Smooth muscle cell of the brain vasculature (primary cell): ENCODE measurements around the gene PATE4.
"Not testable (repeated sequence)": the region's sequence is repeated elsewhere in the genome, so short reads cannot be mapped to it uniquely, and the experiment has no call there.

Experiments used
- DNase-seq: peaks from one replicate; pipeline ENCODE4 v3.0.0-alpha.2; 2012; ENCODE audit warnings: low read depth, low spot score

Gene PATE4, protein sequence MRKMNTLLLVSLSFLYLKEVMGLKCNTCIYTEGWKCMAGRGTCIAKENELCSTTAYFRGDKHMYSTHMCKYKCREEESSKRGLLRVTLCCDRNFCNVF

DNA sequence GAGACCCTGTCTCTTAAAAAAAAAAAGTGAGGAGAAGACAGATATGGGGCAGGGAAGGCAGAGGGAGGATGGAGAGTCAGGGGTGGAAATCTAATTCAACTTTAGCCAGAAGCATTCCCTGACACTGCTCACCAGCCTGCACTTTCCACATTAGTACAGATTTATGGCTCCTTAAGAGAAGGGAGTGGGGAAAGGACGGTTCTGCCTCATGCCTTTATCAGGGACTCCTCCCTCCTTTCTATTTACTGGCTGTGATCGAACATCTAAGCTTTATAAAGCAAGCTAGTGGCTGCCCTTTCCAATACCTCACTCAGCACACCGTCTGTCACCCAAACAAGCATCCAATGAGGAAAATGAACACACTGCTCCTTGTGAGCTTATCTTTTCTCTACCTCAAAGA is at the start of gene PATE4:
Gene PATE4, plus strand, starts transcription at position 301 of the 400 bp plus-strand sequence. Its CDS starts 44 bp downstream, at position 345.
- no peak for DNase-seq

DNA sequence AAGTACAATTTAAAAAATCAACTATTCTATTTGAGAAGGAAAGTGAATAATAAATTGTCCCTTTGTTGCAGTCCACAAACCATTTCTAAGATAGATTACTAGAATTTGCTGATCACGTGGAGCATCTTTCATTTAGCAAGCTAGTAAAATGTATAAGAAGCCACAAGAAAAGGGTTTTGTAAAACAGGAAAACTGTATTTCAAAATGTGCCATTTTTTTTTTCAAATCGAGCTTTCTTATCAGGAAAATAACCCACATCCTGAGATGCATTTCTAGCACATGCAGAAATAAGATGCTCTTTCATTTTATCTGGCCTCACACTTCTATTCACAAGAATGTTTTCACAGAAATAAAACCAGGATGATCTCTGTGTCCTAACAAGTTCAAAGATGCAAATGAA is 48.4 kb upstream of the PATE4 start:
- no peak for DNase-seq

DNA sequence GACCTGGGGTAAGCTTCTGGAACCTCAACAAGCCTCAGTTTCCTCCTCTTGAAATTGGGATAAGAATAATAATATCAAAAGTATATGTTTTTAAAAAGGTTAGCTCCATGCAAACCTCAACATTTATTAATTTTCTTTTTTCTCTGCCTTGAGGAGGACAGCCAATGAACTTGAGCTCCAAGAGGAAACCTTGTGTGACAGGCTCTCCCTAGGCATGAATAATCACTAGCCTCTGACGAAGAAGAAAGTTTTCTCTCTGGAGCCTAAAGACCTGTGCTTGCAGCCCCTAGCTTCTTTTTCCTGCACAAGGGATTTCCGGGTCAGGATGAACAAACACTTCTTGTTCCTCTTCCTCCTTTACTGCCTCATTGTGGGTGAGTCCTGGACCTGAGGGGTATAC is 45.3 kb upstream of the PATE4 start, which contains the start of gene PATE3:
Gene PATE3, plus strand, starts transcription at position 301 of the 400 bp plus-strand sequence. Its CDS starts 25 bp downstream, at position 326.
- no peak for DNase-seq

DNA sequence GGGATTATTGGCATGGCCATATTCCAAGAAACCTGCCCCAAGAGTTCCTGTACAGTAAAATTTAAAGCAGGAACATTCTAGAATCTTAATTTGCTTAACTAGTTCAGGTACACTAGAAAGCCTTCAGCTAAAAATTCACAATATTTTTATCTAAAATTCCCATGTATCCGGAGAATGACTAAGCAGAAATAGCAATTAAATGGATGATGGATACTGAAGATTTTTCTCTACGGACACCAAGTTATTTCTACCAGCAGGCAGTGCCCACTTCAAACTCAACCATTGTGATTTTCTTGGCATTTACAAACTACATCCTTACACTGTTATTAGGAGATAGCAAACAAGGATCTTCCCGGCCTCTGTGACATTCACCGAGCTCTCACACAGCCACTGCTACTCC is 42.3 kb upstream of the PATE4 start:
- DNase-seq, result no peak

DNA sequence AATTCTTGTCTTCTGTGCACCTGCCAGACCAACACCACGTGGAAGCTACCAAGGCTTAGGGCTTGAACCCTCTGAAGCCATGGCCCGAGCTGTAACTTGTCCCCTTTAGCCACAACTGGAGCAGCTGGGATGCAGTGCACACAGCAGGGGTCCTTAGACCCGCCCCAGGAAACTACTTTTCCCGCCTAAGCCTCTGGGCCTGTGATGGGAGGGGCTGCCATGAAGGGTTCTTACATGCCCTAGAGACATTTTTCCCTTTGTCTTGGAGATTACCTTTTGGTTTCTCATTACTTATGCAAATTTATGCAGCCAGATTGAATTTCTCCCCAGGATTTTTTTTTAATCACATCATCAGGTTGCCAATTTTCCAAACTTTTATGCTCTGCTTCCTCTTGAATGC is 35.5 kb upstream of the PATE4 start:
- DNase-seq, result no peak

DNA sequence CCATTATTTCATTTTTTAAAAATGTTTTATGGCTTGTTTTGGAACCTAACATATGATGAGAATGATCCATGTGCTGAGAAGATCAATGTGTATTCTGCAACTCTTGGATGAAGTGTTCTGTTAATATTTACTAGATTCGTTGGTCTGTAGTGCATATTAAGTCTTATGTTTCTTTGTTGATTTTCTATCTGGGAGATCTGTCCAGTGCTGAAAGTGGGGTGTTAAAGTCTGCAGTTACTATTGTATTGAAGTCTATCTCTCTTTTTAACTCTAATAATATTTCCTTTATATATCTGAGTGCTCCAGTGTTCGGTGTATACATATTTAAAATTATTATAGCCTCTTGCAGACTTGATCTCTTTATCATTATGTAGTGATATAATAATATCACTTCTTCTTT is 33.3 kb upstream of the PATE4 start:
- no peak for DNase-seq

DNA sequence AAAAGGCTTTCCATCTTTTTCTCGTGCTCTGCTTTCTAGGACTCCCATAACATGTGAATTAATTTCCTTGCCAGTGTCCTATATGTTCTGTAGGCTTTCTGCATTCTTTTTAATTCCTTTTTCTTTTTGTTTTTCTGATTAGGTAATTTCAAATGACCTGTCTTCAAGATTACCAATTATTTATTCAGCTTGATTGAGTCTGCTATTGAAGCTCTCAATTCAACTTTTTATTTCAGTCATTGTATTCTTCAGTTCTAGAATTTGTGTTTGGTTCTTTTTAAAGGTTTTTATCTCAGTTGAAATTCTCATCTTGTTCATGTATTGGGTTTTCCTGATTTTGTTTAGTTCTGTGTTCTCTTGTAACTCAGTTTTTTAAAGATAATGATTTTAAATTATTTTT is 30.7 kb upstream of the PATE4 start:
- DNase-seq, result no peak

DNA sequence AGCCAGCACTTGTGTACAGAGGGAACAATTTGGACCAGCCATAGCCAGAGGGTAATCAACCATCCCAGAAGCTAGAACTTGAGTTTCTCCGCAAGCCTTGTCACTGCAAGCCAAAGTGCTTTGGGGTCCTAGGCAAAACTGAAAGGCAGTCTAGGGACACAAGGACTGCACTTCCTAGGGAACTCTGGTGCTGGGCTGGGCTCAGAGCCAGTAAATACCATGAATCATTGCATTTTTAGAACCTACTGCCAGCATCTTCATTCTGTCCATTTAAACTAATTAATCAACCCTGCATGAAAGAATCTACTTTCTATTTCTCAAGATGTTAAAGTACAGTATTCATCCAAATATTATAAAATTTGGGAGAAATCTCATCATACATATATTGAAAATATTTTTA is 25.2 kb upstream of the PATE4 start:
- no peak for DNase-seq

DNA sequence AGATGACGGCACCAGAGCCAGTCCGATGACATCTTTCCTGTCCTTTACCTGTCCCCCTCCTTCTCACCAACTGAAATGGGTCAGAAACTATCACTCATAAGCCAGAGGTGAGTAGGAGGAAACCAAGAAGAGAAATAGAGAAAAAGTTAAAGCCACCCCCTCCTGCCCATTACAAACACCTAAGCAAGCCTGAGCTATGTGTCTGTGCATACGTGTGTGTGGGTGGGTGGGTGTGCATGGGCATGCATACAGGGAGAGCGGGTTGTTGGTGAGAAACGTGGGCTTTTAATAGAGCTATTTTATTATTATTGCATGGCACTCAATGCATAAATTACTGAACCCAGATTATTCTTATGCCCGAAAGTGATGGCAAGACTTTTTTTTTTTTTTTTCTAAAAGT is 2.6 kb downstream of the PATE4 start:
- no peak for DNase-seq

DNA sequence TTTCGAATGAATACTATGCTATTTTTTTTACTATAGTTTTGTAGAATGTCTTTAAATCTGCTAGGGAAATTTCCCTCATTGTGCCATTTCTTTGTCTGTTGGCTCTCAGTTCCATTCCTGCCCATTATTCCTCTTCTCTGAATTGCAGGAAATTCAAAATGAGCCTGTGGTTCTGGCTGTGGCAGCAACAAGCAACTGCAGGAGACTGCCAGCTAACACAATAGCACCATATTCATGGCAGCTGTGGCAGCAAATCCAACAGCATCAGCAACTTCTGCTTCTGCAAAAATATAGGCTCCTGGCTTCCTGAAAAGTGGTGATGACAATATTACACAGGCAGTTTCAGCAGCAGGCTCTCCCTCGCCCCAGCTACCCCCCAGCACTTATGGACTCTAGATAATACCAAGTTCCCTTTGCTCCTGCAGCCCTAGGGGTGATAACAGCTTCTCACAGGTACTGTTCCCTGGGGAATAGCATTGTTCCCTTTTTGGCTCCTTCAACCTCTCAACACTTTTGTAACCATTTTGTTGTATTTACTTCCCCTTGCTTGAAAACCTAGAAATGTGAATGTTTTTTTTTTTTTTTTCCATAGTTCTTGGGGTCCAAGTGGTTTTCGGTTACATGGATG is 9.3 kb downstream of the PATE4 start:
- DNase-seq, result no peak

DNA sequence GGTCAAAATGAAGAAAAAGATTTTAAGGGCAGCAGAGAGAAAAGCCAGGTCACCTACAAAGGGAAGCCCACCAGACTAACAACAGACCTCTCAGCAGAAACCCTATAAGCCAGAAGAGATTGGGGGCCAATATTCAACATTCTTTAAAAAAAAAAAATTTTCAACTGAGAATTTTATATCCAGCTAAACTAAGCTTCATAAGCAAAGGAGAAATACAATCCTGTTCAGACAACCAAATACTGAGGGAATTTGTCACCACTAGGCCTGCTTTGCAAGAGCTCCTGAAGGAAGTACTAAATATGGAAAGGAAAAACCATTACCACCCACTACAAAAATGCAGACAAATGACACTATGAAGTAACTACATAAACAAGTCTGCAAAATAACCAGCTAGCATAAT is 13.1 kb downstream of the PATE4 start:
- no peak for DNase-seq

DNA sequence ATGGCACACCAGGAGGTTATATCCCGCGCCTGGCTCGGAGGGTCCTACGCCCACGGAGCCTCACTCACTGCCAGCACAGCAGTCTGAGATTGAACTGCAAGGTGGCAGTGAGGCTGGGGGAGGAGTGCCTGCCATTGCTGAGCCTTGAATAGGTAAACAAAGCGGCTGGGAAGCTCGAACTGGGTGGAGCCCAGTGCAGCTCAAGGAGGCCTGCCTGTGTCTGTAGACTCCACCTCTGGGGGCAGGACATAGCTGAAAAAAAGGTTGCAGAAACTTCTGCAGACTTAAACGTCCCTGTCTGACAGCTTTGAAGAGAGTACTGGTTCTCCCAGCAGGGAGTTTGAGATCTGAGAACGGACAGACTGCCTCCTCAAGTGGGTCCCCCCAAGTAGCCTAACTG is 24.6 kb downstream of the PATE4 start:
- DNase-seq, result not testable (repeated sequence)

DNA sequence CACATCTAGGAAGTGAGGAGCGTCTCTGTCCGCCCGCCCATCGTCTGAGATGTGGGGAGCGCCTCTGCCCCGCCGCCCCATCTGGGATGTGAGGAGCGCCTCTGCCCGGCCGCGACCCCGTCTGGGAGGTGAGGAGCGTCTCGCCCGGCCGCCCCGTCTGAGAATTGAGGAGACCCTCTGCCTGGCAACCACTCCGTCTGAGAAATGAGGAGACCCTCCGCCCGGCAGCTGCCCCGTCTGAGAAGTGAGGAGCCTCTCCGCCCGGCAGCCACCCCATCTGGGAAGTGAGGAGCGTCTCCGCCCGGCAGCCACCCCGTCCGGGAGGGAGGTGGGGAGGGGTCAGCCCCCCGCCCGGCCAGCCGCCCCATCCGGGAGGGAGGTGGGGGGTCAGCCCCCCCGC is 29.7 kb downstream of the PATE4 start:
- not testable (repeated sequence) for DNase-seq

DNA sequence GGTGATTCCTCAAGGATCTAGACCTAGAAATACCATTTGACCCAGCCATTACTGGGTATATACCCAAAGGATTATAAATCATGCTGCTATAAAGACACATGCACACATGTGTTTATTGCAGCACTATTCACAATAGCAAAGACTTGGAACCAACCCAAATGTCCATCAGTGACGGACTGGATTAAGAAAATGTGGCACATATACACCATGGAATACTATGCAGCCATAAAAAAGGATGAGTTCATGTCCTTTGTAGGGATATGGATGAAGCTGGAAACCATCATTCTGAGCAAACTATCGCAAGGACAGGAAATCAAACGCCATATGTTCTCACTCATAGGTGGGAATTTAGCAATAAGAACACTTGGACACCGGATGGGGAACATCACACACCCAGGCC is 32.2 kb downstream of the PATE4 start:
- not testable (repeated sequence) for DNase-seq

DNA sequence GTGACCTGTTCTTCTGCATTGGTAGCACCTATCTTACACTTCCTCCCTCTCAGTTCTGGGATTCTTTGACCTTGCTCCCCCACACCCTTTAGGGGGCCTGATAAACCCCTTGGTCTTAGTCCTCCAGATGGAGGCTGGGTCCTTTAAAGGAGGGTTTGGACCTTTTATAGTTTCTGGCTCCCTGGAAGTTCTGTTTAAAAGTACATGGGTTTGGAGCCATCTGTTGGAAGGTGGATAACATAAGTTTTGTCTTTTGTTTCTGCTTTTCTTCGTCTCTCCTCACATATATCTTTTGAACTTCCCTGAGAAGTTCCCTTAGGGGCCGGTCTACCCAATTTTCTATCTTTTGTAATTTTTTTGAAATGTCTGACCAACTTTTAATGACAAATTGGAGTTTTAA is 36.4 kb downstream of the PATE4 start:
- no peak for DNase-seq

DNA sequence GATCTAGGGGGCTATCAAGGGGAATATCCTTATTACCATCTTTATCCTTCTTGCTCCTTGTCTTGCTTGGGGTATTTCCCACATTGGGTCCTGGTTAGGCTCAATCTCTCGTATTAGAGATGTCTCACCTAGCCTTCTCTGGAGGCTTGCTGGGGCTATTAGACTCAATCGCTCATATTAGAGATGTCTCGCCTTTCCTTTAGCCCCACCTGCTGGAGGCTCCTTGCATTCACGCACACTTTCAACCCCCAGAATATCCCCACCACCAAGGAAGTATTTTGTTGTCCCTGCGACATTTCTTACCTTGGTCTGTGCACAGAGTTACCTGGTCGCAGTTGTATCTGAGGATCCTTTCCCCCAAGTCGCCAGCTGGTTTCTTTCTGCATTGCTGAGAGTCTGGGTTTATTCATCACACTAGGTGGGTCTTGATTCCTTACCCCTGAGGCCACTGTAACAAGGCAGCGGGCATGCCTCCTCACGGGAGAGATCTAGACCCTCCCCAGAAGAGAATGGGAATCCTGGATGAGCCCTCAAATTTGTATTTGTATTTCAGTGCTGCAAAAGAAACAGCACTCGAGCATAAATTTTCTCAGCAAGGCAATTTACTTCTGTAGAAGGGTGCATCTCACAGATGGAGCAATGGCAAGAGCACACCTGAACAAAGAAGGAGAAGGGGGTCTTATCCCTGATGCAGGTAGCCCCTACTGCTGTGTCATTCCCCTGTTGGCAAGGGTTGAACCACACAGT is 38.4 kb downstream of the PATE4 start:
- DNase-seq, result no peak

DNA sequence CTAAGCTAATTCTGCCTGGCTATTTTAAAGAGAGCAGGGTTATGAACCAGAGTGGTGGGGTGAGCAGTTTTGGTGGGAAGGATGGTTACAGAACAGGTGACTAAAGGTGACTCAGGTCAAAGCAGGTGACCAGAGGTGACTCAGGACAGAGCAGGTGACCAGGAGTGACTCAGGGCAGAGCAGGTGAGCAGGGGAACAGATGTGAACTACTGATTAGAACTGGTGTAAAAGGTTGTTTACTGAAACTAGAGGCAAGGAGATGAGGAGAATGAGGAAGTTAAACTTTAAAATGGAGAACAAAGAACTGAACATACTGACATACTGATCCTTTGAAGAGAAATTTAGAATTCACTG is 39.0 kb downstream of the PATE4 start:
- DNase-seq, result no peak

DNA sequence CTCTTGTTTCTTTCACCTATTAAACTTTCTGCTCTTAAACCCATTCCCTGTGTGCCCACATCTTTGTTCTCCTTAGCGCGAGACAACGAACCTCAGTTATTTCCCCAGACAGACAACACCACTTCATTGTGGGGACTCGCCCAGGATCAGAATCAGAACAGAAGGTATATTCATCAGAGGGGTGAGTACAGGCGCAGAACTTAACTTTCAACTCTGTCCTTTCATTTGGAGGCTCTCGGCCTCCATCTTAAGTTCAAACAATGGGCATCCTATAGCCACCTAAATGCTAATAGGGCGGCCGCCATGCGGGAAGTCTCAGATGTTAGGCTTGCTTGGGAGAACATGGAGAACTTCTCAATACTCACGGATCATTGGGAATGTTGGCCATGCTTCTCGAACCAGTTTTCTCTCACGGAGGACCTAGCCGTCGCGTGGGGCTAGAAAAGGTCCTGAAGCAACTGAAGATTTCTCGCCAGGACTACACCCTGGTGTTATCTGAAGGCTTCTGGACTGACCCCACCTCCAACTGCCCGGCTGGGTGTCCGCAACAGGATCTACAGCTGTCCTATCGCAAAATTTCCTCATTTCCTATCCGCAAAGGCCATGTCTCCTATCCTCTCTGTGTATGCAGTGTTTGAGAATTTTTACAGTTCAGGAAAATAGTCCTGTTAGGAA is 40.9 kb downstream of the PATE4 start:
- DNase-seq, result no peak

DNA sequence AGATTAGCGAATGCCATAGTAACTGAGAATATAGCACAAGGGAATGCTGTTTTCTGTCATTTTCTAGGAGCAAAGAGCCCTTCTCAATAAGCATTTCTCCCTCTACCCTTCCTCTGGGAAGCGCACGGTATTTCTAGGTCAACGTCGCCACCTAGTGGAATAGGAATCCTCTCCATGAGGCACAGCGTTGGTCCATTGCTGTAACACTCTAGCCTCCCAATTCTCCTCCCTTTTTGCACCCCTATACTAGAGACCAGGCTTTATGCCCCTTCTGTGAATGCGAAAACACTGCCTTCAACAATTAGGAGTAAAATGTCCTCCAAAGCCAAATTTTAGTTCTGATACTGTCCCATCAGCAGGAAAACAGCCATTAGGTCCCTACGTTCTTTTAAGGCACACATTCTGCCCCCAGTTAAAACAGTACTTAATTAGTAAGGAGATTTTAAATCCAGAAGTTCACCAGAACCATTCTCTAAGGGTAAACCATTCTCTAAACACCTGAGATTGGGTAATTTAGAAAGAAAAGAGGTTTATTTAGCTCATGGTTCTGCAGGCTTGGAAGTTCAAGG is 41.5 kb downstream of the PATE4 start:
- DNase-seq, result peak; percentile 24

DNA sequence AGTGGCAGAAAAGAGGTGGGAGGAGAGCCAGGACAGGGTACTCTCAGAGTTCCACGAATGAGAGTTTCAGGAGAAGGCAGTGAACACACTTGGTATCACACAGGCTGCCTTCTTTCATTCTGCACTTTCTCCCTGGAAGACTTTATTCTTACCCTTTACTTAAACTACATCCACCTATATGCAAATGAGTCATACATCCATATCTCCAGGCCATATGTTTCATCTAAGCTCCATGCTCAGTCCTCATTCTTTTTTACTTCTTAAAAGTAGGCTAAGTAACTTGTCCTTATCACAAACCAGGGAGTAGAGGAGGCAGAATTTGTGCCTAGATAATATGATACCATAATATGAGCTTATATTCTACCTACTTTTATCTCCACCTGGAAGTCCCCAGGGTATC is 48.2 kb downstream of the PATE4 start:
- DNase-seq, result no peak

DNA sequence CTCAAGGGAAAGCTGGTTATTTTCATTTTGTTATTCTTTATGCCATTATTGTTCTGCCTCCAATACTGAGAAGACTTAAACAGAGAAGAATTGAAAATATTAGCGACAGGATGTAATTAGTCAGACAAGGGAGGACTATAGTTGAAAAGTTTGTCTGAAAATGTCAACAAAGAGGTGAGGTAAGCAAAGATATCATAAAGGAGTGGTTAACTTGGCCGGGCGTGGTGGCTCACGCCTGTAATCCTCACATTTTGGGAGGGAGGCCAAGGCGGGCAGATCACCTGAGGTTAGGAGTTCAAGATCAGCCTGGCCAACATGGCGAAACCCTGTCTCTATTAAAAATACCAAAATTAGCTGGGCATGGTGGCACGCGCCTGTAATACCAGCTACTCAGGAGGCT is 50.3 kb downstream of the PATE4 start:
- DNase-seq, result no peak

DNA sequence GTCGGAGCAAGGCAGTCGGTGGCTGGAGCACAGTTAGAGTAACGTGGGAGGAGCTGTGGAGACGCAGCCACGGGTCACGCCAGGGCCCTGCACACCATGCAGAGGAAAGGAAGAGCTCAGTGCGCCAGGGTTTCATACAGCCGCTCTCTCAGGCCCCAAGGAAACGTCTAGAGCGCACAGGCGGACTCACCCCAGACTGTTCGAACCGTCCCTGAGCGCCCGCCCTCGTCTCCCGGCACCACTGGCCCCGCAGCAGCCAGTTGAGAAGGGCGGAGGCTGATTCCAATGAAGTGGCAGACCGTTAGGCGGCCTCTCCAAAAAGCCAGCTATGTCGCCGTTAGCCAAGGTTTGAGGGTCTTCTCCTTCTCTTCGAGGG is 53.9 kb downstream of the PATE4 start:
- no peak for DNase-seq
